Measurements from ENCODE around the gene DZIP1.

Gene DZIP1

GRCh38 chr13:95642028-95642621 is 2.4 kb downstream of the DZIP1 start:
- peak; percentile 64 for DNase-seq

- peak; percentile 18 for DNase-seq
Measured at GRCh38 chr13:95641291-95642027, 3.0 kb downstream of the DZIP1 start.

DNA sequence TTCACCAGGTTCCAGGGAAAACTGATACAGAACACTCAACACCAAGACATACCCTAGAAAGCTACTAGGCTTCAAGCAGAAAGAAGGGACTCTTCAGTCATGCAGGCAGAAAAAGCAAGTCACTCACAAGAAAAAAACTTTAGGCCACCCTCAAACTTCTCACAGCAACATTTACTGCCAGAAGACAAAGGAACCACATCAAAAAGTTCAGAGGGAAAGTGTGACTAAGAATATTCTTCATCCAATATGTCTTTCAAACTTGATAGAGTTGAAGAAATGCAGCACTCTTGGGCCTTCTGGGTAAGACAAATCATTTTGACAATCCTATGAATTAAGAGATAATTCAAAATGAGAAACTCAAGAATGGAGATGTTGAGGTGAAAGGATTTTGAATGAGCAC is 7.7 kb downstream of the DZIP1 start:
- DNase-seq = no peak

DNA sequence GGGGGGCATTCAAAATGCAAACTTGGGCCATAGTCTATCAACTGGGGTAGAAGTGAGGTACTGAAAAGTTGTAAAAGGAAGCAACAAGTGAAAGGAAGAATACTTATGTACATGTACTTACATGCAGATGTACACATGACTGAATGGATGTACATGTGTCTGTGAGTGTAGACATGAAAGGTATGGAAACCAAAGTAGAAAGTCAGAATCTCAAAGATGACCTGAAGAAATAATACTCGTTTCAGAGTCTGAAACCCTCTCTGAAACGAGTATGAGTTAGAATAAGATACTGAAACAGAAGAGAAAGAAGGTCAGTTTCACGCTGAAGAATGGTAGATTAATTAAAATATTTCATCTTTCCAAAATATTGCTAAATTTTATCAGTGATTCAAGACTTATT is 13.9 kb downstream of the DZIP1 start:
- DNase-seq = no peak

GRCh38 chr13:95629071-95629470 is 15.4 kb downstream of the DZIP1 start:
- no peak for DNase-seq

DNA sequence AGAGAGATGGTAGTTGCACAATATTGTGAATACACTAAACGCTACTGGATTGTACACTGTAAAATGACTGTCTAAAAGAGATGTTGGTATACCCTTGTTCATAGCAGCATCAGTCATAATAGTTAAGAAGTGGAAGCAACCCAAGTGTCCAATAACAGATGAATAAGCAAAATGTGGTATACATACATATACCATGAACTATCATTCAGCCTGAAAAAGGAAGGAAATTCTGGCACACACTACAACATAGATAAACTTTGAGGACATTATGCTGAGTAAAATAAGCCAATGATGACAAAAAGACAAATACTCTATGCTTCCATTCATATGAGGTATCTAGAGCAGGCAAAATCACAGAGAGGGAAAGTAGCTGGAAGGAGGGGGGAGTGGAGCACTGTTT is 16.0 kb downstream of the DZIP1 start:
- DNase-seq = no peak

- peak; percentile 48 for DNase-seq
Measured at GRCh38 chr13:95627590-95627989, 16.9 kb downstream of the DZIP1 start.

DNA sequence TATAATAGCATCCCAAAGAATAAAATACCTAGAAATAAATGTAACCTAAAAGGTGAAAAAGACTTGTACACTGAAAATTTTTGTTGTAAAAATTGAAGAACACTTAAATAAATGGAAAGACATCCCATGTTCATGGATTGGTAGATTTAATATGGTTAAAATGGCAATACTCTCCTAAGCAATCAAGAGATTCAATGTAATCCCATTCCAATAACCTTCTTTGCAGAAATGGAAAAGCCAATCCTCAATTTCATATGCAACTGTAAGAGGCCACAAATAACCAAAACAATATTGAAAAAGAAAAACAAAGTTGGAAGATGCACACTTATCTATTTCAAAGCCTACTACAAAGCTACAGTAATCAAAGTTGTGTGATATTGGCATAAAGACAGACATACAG is 17.7 kb downstream of the DZIP1 start:
- DNase-seq = no peak

DNA sequence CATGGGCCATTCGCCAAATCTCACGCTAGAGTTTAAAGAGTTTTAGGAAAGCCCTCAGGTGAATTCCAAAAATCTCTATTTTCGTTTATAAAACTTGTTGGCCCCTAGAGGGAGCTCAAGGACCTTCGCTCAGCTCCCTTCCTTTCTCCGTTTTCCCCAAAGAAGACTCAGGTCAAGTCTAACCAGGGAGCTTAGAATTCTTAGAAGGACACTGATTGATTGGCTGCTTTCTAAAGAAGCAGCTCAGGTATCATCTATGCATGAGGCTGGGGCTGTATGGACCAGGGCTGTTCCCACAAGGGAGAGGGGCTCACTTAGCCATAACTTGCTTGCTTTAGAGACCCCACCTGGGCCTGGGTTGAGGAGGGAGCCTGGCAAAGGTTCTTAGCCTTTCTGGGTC is 20.5 kb downstream of the DZIP1 start:
- peak; percentile 50 for DNase-seq

DNA sequence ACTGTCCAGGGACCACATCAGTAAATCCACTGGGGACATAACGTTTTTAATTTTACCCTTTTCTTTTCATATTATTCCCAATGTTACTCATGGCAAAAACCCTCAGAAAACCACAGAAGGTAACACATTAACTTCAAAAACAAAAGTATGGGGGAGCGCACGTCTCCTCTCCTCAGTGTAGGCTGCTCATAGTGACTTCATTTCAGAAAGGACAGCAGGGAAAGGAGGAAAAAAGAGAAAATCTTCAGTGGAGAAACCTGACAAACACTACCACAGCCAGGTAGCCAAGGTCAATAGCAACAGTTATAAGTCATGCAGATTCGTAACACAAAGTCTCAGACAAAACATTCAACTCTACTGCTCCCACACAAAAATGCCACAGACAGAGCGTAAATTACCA is 21.4 kb downstream of the DZIP1 start:
- DNase-seq = no peak

DNA sequence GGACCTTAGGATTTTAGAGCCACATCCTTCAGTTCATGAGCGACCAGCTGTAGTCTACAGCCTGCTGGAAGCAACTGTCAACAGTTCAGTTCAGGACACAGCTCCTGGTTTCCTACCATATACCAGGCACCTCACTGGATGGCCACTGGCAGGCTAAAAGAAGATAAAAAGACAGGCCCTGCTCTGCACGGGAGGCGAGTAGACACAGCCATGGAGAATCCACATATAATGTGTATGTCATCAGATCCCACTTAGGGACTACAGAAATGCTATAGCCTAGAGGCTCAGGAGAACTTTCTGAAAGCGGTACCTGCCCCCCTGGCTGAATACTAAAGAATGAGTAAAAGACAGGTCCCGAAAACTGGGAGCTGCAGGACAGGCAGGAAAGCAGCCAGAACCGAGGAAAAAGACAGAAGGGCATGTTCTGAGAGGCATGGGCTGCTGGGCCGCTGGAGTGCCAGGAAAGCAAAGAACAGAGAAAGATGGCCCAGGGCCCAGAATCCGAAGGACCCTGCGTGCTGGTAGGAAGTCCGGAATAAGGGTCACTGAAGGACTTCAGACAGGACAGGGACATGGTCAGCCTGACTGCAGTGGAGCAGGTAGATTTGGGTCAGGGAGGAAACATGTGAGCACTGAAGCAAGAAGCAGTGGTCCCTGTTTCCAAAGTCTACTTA is 23.5 kb downstream of the DZIP1 start:
- no peak for DNase-seq

DNA sequence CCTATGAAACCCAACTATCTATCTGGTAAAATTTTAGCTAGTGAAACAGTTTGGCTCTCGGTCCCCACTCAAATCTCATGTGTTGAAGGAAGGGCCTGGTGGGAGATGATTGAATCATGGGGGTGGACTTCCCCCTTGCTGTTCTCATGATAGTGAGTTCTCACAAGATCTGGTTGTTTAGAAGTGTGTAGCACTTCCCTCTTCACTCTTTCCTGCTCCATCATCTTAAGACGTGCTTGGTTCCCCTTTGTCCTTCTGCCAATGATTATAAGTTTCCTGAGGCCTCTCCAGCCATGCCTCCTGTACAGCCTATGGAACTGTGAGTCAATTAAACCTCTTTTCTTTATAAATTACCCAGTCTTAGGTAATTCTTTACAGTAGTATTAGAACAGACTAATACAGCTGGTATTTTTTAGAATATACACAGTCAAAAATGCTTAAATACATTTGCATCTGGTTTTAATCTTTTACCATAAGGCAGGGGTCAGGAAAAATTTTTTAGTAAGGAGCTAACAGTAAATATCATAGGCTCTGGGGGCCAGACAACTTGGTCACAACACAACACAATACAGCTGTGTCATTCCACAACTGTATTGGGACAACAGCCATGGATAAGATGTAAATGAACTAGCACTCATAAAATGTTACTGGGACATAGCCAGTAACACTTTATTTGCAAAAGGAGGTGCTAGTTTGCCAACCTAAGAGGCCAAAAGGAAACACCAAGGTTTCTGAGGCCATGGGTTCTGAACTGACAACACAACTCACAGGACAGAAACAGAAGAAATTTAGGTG is 24.3 kb downstream of the DZIP1 start:
- no peak for DNase-seq

GRCh38 chr13:95615539-95615938 is 29.0 kb downstream of the DZIP1 start:
- DNase-seq = no peak

GRCh38 chr13:95614641-95615245 is 29.8 kb downstream of the DZIP1 start:
- no peak for DNase-seq

DNA sequence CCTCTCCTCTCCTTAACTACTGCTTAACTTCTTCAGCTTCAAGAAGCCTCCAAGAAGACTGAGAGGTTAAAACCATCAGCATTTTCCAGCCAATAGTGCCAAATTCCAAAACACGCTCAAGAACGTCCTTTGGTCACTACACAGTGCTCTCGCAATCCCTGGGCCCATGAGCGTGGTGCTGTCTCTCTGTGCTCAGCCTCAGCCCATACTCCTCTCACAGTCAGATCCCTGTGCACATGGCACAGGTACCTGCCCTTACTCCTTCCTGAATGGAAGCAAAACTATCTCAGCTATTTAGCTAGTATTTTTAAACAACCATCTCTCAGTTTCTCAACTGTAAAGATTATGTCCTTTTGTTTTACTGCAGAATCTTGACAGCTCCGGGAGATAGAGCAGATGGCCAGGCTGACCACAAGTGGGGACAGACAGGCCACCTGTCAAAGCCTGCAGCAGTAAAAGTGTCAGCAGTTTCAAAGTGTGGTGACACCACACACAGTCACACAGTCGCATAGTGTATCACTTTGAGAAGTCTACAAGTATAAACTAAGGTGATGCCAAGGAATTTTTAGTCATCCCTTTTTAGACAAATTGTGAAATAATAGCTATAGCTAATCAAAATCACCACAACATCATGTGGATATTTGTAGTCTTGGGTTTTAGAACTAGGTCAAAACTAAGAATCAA is 35.7 kb downstream of the DZIP1 start:
- DNase-seq = no peak

- peak; percentile 57 for DNase-seq
Measured at GRCh38 chr13:95607366-95607765, 37.1 kb downstream of the DZIP1 start.

GRCh38 chr13:95605448-95606125 is 38.9 kb downstream of the DZIP1 start:
- DNase-seq = no peak

DNA sequence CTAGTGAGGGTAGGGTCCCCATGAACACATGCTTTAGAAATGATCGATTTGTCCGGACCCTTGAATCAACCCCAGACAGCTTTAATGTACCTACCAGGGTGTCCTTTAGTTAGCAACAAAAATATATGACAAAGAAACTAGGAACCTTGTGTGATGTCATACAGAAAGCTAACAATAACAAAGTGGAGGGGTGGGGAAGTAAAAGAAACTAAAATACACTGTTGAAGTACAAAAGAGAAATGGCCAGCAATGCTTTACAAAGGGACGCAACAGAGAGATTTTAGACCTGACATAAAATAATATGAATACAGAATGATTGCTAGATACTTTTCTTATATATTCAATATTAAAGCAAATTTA is 40.0 kb downstream of the DZIP1 start:
- DNase-seq = no peak

GRCh38 chr13:95603887-95604555 is 40.5 kb downstream of the DZIP1 start:
- DNase-seq = no peak

DNA sequence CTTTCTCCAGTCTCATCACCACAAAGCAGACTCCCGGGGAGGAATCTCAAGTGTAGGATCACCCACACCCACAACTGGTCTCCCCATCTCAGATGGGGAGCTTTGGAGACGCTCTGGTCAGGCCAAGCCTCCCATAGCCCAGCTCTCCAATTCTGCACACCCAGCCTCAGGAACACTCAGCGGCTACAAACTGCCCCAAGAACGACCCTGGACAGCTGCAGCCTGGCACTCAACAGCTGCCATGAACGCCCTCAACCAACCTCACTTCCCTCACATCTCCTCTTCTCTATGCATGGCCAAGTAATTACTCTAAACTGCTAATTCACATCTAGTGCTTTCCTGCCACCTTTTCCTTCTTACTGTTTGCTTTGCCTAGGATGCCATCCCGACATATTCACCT is 42.6 kb downstream of the DZIP1 start:
- no peak for DNase-seq

- DNase-seq = no peak
Measured at GRCh38 chr13:95601216-95601615, 43.3 kb downstream of the DZIP1 start.

All from EL (cell line).